GM21717 (cell line): ENCODE results near the gene XAGE3.
"Not testable (repeated sequence)": the region's sequence is repeated elsewhere in the genome, so short reads cannot be mapped to it uniquely, and the experiment has no call there.

Experiments
- ATAC-seq: cut with Tn5 transposase; IDR thresholded peaks from one replicate; pipeline ENCODE4 v1.9.1; 2021; ENCODE audit warnings: mild to moderate bottlenecking, moderate library complexity; ENCODE audit not compliant: unreplicated experiment

The XAGE3 gene

DNA sequence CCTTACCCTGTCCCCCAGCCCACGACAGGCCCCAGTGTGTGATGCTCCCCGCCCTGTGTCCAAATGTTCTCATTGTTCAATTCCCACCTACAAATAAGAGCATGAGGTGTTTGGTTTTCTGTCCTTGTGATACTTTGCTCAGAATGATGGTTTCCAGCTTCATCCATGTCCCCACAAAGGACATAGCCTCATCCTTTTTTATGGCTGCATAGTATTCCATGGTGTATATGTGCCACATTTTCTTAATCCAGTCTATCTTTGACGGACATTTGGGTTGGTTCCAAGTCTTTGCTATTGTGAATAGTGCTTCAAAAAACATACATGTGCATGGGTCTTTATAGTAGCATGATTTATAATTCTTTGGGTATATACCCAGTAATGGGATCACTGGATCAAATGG is 24.3 kb downstream of the XAGE3 start:
- not testable (repeated sequence) for ATAC-seq

DNA sequence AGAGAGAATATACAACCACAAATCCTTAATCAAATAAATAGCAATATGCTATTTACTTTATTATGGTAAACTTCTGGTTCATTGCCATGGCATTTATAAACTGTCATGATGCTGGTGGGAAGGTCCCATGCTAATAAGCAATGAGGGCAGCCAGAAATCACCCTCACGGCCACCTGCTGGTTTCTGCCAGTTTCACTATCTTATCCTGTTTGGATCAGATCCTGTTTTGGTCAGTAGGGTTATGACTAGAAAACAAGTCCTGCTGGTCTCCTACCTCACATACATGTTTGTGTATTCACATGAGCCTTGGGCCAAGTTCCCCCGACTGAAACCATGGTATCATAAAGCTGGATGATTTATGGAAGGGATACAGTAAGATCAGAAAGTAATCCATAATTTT is 28.7 kb downstream of the XAGE3 start:
- ATAC-seq: no peak

DNA sequence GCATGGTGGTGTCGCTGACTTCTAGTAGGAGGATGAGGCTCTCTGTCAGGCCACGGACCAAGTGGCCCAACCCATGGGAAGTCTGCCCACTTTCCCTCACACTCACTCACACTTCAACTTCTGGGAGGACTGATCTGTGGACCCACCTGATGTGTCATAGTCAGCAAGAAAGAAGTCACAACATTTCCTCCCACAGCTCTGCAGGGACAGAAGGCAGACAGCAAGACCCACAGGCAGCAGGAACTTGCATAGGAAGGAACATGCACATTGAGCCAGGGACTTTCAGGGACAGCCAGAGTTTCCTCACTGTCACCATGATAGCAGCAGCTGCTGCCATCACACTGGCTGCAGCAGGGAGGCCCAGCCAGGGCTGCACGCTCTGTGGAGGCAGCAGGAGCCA is 37.3 kb downstream of the XAGE3 start:
- ATAC-seq: no peak

DNA sequence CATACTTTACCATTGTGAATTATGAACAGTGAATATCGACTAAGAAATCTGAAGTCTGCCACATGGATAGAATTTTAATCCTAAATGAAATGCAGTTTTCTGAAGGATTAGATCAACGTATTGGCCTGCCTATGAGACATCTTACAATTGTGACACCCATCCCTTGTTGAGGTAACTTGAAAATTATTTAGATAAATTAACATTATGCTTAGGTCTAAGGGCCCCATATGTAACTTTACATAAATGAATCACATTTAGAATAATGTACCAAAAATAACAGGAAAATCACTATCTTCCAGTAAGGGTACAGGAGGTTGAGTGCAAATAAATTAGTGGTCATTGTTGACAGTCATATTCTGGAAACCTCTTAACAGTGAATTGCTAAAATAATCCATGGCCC is 43.3 kb downstream of the XAGE3 start:
- no peak for ATAC-seq

DNA sequence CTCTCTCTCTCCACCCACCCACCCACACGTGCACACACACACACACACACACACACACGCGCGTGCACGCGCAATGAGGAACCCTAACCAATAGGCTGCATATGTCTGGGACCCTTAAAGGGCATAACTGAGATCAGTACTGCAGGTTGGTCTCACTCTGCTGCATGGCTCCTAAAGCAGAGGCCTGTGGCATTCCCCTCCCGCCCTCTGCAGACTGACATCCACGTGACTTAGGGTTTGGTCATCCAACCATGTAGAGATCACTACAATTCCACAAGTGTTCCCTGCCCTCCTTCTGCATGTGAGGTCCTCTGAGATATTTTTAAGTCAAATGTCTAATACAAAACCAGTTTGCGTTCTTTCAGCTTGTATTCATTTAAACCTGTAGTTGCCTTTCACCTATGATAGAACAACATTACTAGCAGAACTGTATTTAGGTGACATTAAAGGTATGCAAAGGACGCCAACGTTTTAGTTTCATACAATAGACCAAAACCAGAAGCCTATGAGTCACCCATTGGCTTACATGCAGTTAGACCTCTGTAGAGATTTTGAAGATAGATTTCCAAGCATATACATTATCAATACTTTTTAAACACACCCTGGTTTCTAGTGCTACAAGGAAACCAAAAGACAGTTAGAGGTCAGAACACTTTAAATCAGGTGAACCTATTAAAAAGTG is 46.7 kb downstream of the XAGE3 start:
- no peak for ATAC-seq

DNA sequence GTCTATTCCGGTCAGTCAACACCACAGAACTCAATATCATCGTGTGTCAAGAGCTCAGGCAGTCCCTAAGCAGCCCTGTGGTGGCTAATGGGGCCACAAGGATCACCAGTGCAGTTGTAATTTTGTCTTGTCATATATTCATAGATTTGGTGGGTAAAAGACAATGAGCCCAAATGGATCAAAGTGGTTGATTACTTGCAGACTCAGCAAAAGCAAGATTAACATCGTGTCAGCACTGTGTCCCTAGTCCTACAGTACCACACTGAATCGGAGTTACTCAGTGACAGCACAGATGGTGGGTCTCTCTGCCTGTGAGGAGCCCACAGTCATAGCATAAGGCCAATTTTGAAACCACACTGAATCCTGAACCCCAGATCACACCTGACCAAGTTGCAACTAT is 48.1 kb downstream of the XAGE3 start:
- ATAC-seq: no peak
